Germinal center (tissue), 1 donor: ENCODE data around the gene SEMA3G.

Experiments used
- DNase-seq: peaks from one replicate; pipeline ENCODE4 v3.0.0; 2012; ENCODE audit warnings: mixed read lengths, low spot score

The SEMA3G gene

DNA sequence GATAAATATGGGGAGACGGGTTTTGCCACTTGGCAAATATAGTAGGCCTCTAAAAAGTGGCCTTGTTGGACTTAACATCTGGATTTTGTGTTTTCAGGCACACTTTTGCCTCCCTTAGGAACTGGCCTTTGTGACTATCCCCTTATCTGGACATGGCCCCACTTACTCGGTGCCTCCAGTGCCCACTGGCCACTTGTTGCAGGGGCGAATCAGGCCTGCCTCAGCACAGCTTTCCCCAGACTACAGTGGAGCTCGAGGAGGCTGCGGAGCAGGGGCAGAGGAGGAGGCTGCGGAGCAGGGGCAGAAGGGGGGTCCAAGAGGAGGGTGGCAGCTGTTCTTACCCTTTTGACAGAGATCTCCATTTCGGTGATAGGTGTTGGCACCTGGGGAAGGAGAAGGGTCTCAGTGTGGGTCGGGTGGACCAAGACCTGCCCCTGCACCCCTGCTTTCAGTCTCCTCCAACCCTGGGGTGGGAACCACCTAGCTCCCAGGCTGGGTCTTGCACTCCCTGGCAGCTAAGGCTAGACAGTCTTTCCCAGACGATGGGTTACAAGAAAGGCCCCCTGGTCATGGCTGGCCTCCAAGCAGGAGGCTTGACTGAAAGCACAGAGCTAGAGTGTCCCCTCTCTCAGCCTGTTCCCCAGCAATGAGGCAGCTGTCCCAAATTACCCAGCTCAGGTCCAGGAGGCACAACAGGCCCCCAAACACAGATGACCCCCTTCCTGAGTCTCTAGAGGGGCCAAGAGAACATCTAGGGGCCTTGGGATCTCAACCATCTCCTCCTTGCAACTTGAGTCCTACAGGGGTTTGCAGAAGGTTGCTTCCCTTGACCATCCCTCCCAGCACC, 6.1 kb downstream of the SEMA3G start:
- DNase-seq: no peak

DNA sequence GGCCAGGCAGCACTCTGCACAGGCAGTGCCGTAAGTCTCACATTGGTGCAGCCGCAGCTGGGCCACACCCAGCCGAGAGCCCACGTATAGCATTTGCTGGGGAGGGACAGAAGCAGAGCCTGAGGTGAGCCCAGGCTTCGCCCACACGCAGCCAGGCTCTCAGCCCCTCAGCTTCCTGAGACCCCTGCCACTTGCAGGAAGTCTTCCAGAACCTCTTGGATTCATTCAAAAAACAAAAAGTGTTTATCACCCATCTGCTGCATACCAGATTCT, 6.9 kb downstream of the SEMA3G start:
- DNase-seq: no peak

DNA sequence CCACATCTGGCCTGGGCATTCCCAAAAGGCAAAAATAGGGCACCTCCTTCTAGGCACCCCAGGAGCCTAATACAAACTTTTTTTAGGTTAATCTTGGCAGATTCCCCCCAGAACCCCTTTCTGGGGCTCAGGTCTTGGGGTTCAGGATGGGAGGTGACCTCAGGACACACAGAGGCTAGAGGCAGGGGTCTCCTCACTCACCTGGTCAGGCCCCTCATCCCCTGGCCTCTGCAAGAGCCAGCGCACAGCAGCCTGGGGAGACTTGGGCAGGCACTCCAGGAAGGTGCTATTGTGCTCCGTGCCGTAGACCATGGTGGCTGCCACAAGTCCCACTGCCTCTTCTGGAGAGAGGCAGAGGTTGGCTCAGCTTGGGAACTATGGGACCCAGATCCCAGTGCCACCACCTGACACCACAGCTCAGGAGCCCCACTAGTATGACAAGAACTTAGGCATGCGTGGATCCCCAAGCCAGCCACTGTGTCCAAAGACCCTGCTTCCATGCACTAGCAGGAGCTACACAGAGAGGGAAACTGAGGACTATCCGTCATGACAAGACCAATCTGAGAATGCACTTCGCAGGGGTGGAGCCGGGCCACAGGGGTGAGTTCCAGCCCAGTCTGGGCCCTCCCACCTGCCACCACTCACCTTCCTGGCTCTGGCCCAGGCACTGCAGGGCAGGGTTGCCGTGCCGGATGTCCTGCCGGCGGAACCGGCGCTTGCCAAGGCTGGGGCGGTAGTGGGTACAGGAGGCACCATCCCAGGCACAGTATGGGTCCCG, 7.4 kb downstream of the SEMA3G start:
- DNase-seq: no peak

DNA sequence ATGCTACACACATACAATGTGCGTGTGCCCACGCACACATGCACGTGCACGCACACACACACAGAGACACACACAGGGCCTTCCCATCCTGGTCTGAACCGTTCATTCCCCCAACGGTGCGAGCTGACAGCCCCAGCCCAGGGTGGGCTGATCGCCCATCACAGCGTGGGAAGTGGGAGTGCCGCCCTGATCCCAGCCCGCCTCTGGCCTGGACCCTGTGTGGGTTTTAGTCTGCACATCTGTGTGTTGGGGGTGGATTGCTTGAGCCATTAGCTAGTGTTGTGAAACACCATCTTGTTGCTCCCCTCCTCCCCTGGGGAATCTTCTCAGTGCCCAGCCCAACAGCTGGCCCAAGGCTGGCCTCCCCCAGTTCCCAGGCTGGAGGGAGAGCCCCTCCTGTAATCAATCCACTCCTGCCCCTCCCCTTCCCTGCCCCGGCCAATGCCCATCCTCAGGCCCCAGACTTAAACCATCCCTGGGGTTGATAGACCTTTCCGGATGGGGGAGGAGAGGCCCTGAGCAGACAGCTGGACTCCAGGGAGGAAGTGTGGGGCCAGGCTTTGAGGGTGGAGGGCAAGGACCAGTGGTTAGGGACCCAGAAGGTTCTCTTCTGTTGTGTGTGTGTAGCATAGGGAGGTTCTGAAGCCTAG, 8.3 kb downstream of the SEMA3G start:
- DNase-seq: no peak

DNA sequence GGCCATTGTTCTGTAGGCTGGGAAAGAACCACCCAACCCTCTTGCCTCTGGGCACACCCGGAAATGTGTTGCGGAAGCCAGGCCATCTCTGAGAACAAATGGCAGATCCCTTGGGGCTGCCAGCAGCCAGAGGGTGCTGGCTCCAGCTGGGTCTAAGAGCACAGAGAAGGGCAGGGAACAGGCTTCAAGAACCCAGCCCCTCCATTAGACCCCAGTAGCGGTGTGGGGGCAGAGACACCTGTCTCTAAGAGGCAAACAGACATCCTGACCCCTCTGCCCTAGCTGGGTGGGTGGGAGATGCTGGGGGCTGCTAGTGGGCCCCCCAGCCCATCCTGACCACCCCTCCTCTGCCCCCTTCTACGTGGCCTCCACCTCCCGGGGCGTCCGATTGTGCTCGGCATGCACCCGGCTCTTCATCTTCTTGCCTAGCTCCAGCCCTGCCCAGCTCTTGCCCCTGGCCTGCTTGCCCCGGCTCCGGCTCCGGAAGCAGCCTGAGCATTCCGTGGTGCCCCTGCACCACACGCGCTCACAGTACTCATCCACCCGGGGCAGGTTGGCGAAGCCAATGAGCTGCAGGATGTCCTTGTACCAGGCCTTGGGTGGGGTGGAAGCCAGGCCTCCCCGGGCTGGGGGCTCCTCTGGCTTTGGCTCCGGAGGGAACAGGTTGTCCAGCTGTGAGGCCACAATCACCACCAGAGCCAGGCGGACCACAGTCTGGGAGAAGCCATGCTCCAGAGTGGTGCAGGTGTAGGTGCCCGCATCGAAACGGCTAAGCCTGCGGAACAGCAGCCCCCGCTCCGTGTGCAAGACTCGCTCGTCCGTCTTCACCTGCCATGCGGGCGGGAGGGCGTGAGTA, 9.4 kb downstream of the SEMA3G start:
- DNase-seq: no peak

DNA sequence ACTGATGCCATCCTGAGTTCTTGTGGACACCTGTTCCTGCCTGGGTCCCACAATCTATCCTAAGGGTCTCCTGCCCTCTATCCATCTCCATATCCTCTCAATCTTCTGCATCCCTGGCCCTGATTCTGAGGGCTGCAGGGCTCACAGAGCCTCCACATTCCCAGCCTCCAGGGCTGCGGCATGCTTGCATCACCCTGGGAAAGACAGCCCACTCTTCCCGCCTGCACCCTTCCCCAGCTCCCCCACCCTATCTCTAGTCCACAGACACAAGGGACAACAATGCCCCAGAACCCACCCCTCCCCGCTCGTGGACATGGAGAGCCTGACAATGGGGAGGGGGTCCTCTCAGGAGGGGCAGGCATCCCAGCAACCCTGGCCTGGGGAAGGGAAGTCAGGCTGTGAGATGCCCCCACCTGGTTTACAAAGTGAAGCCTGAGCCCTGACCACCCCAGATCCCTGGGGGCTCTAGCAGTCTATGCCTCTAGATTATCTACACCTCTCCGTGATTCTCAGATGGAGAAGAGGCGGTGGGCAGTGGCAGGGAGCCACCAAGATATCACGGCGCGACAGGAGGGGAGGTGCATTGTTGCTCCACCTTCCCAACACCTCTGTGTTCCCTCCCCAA, 10.3 kb downstream of the SEMA3G start:
- DNase-seq: no peak

DNA sequence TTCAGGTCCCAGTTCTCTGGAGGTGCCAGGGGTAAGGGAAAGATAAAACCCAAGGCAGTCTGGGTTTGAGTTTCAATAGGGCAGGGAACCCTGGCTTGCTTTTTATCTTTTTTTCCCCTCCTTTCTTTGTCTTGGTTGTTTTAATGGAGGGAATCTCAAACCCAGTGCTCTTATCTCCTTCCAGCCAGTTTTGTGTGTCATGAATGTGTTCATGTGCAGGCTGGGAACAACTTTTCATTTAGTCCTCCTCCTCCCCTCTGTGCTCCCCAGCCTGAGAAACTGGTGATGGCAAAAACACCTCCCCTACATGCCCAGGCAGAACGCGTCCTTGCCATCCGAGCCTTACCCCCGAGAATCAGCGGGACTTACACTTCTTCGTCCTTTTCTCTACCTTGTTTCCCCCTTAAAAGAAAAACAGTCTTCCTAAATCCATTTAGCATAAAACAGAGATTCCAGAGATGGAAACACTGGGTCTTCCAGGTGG, 10.9 kb downstream of the SEMA3G start:
- DNase-seq: no peak

DNA sequence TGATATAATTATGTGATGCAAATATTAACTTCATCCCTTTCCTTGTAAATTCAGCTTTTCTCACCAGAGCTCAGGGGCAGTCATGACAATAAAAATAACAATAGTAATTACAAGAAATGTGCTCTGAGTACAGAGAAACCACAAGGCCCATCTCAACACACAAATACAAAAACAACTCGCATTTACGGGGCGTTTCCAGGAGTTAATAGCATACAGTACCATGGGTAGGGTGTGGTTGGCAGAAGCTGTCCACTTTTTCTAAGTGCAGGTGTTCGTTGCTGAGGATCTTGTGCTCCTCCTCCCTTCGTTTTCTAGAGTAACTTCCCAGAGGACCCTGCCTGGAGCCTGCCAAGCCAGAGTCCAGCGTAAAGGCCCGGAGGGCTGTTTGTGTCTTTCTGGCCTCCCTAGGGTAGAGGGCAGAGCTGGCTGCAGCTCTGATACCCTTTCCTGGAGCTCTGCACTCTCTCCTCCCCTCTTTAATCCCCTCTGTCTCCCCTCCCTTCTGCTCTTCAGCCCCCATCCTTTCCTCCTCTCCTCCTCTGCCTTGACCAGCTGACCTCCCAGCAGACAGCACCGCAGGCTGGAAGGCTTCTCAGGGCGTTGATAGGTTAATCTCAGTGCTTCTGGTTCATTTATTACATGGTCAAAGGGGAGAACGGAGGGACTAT, 11.4 kb downstream of the SEMA3G start:
- DNase-seq: no peak

DNA sequence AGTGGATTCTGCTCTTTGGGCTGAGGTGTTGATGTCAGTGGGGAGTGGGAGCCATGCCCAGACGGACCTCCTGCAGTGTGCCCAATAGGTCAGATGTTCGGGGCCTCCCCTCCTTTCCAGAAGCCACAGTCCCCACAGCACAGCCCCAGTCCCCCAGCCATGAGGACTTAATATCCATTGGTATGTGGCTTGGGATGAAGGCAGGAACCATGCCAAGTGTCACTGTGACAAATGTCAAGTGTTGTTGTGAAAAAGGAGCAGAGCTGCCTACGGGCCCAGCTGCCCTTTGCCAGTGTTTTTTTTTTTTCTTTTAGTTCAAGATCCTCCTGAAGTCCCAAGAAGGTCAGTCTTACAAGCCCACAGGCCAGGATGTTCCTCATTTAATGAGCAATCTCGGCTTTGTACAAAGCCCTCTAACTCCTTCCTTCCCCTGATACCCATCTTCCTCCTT, 12.2 kb downstream of the SEMA3G start:
- DNase-seq: no peak

DNA sequence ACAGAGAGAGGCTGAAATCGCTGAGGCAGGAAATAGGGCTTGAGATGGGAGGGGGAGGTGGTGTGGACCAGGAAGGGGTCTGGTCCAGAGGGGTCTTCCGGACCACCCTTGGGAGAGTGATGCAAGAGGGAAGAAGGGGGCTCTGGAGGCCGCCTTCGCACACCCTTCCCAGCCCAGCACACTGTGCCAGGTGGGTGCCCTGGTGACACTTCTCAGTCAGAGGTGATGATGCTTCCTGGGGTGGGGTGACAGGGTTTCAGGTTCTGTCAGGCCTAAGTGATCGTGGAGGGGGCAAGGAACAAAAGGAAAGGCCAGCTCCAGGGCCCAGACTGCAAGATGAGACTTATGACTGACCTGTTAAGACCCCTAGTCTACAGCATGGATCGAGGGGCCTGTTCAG, 12.7 kb downstream of the SEMA3G start:
- DNase-seq: no peak

DNA sequence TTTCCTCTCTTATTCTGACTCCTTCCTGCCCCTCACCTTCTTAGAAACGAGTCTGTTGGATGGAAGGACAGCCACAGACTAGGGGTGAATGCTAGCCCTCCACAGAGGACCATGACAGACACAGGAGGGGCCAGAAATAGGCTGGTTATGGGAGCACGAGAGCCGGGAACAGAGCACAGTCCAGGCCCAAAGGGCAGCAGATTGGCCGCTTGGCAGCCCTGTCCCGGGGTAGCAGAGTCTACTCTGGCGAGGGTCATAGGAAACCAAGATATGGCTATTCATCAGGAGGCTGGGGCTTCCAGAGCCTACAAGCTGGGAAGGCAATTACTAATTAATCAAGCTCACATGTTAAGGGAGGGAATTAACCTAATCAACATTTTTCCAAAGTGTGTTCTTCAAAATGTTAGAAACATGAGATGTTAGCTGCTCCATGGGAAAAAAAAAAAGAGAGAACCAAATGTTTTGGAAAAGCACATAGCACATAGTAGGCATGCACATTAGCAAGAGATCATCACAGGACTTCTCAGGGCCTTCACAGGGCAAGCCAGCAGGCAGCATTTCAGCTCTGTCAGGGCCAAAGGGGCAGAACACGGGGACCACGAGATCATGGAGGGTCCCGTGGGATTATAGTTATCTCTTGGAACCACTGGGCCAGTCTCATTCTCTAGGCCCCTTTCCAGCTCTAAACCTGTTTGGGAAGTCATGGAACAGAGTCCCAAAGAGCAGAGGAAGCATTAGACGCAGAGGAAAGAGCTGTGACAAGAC, 13.3 kb downstream of the SEMA3G start:
- no peak for DNase-seq

DNA sequence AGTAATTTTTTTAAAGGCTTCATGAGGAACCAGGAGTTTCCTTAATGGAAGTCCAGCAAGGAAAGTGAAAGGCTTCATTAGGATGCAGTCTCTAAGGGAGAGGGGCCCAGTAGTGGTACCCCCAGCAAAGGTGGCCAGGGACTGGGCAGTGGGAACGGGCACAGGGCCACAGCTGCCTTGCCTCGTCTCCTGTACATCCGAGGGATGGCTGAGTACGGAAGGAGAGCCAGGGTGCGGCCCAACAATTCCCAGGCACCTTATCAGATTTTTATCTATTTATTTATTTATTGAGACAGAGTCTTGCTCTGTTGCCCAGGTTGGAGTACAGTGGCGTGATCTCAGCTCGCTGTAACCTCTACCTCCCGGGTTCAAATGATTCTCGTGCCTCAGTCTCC, 14.5 kb downstream of the SEMA3G start:
- DNase-seq: no peak

DNA sequence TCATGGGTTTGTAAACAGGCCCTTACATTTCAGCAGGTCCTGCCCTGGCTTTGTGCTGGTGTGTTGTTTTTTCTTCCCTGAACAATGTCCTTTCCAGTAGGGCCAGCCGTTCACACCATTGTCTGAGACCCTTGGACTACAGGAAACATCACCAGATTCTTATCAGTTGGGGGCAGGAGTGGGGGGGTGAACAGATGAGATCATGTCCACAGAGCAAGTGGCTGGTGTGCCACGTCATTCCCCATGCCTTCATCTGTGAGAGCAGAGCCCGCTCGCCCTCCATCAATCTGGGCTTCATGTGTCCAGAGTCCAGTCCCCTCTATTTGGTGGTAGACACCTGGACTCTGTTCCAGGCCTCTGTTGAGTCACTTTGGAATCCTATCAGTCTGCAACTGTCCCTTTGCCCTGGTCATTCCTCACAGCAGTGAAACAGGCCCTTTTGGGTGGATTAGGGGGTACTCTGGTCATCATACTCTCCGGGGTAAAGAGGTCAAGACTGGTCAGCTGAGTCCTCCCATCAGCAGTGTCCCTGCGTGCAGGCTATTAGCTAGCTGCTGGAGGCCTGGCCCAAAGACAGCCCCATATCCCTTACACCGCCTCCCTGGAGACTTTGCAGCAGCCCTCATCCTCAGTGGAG, 15.0 kb downstream of the SEMA3G start:
- DNase-seq: no peak

DNA sequence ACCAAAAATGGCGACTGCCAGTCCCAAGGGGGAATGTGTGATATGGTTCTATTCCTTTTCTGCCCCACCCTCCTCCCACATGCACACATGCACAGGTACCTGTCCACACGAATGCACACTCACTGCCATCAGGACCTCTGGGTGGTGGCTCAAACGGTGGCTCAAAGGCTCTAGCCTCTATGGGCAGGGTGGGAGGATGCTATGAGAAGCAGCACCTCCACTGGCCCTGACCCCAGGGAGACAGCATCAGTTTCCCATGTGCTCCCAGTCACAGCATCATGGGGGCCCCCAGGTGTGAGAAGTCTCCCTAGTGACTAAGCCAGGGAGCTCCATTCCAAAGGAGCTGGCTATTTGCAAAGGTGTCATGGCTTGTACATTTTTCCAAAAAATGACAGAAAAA, 15.9 kb downstream of the SEMA3G start:
- no peak for DNase-seq

DNA sequence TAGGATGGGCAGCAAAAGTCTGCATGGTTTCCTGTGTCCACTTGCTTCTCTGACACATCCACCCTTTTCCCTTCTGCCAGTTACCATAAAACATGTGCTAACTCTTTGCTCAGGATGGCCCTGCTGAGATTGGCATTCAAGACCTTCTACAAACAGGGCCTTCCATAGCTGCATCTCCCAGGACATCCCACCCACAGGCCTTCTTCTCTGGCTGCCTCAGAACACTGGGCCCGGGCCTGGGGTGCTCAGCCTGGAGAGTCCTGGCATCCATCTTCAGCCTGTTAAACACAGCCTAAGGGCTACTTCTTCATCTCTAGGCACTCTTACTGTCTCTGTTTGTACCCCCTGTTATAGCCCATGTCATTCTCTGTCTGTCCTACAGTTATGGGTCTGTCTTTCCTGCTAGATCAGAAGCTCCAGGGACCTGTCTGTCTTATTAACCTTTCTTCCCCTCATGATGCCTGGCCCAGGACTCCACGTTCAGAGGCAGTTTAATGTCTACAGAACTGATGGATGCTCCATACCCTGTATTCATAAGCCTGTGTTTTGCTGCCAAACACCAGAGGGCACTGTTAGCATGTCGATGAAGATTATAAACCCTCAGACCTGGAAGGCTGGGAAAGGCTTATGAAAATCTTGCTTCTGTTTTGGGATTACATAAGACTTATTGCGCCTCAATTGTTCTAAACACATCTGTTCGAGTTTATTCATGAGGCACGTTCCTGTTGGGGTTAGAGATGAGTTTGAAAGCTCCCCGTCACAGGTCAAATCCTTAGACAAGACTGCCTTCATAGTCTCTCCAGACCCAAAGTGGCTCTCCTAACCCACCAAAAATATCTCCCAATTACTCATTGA, 16.5 kb downstream of the SEMA3G start:
- DNase-seq: peak; percentile 39

DNA sequence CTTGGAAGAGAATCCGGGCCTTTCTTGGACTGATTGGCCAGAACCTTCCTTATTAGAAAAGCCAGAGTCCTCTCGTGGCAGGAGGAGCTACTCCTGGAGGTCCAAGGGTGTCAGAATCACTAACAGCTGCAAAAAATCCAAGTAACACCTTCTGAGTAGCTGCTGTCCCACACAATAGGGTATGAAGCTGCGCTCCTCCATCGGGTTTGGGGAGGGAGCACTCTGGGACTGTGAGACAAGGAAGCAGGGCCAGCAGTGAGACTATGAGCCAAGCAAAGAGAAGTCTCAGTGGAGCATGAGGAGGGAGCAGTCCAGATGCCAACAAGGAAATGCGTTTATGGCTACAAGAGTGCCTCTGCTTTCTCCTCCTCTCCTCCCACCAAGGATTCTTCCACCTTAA, 21.7 kb downstream of the SEMA3G start:
- DNase-seq: no peak

DNA sequence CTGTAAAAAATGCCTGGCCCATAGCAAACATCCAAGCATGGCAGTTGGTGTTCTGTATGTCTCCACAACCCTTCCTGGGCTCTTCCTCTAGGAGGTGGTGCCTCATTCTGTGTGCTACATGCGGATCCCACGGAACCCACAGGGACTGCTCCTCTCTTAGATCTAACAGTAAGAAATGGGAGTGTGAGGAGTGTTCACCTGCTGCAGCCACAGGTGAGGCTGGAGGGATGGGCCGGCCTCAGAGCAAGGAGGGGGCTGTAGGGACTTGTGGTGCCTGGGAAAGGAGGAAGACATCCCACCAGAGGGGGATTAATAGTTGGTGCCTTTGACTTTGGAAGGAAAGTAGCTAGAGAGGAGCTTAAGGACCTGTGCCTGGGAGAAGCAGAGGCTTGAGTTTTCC, 22.2 kb downstream of the SEMA3G start:
- no peak for DNase-seq

DNA sequence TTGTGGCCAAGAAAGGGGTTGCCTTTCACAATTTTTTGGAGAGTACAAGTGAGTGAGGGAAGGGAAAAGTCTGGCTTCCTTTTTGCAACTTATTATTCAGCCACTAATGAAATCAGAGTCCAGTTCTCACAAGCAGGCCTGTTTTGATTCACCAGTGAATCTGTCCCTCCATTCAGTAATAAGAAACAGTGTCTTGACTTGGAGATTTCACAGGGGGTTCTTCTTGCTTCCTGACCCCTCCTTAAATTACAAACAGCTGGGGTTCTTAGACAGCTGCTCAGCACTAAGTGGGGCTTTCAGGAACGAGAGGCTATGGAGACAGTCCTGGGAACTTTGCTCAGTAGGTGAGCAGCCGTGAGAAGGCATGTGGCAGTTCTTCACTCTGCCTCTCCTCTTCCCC, 24.5 kb downstream of the SEMA3G start:
- no peak for DNase-seq

DNA sequence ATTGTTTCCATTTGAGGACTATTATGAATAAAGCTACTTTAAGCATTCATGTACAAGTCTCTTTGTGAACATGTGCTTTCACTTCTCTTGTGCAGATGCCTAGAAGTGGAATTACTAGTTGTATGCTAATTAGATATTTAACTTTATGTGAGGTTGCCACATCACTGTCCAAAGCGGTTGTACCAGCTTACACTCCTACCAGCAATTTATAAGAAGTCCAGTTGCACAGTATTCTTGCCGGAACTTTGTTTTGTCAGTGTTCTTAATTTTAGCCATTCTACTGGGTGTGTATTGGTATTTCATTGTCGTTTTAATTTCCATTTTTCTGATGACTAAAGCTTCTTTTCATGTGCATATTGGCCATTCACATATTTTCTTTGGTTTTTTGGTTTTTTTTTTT, 29.1 kb downstream of the SEMA3G start:
- no peak for DNase-seq
